Right lobe of liver (tissue), 4 donors: ENCODE results near the gene NLRP6.

Experiments used
- CTCF ChIP-seq, 4 donors: fragments of 200-600 bp in 3 of 4; fragments of 450-650 bp in 1 of 4; IDR thresholded peaks; one replicate each; pipeline versions ENCODE4 v1.5.1 to v1.8.0; 2016 to 2022; ENCODE audit warnings: antibody characterized with exemption in 4 of 4, mild to moderate bottlenecking in 2 of 4
- POLR2A ChIP-seq: fragments of 450-650 bp; IDR thresholded peaks from one replicate; pipeline ENCODE4 v1.6.1; 2017; ENCODE audit warnings: antibody characterized with exemption, mild to moderate bottlenecking
- donor health status: DM: no; HTN: no; CAD: no.
- donor health status: DM: no; HTN: no; CAD: no.
- donor health status: DM: no; HTN: yes; CAD: no.

DNA sequence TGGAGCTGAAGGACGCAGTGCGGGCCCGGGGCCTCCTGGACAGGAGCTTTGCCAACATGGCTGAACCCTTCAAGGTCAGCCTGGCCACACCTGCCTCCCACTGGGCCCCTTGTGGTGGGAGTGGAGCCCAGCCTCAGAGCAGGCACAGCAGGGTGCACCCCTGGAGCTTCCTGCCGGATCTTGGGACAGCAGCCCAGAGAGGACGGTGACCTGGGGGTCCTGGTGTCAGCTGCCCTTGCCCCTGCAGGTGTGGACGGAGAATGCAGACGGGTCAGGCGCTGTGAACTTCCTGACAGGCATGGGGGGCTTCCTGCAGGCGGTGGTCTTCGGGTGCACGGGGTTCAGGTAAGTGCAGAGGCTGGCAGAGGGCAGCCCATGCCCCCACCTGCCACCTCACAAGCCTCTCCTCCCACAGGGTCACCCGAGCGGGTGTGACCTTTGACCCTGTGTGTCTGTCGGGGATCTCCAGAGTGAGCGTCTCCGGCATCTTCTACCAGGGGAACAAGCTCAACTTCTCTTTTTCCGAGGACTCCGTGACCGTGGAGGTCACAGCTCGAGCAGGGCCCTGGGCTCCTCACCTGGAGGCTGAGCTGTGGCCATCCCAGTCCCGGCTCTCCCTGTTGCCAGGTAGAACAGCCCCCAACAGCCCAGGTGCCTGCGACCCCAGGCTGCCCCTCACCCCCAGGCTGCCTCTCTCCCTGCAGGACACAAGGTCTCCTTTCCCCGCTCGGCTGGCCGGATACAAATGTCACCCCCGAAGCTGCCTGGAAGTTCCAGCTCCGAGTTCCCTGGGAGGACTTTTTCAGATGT lies 15.8 kb downstream of the NLRP6 start:
- no peak for TF ChIP-seq CTCF (IDR thresholded peaks at IDR 0.05)
- TF ChIP-seq POLR2A = no peak
